Breast epithelium (tissue), 4 donors: ENCODE data around the gene HEXIM2. TPM values are rescaled to one million over a fixed set of nuclear protein-coding genes. Genes with fewer than 3 reads are reported as not detected.

Source experiments
- DNase-seq, 2 donors: peaks; one replicate each; pipeline ENCODE4 v3.0.0-alpha.2; 2019; ENCODE audit warnings: low spot score in 2 of 2
- H3K27ac ChIP-seq, 2 donors: fragments of 200-600 bp; sonication (generic) in 1 of 2; one replicate each; pipeline ENCODE4 v1.5.1; 2016 to 2019; ENCODE audit warnings: mild to moderate bottlenecking in 1 of 2
- H3K27me3 ChIP-seq, 2 donors: fragments of 200-600 bp; sonication (generic) in 1 of 2; one replicate each; pipeline versions ENCODE4 v1.5.1 to v1.6.0; 2017 to 2019; ENCODE audit warnings: control low read depth in 1 of 2, mild to moderate bottlenecking in 1 of 2
- H3K36me3 ChIP-seq: fragments of 200-600 bp; one replicate; pipeline ENCODE4 v1.5.1; 2019
- H3K4me1 ChIP-seq, 2 donors: fragments of 200-600 bp; sonication (generic); one replicate each; pipeline ENCODE4 v1.5.1; 2016 to 2019; ENCODE audit warnings: control low read depth in 1 of 2
- H3K4me3 ChIP-seq, 3 donors: fragments of 200-600 bp; sonication (generic); 1 replicate in 2 of 3; 2 replicates in 1 of 3; pipeline ENCODE4 v1.5.1; 2016 to 2019; ENCODE audit warnings: mild to moderate bottlenecking in 3 of 3, moderate library complexity in 2 of 3
- H3K9me3 ChIP-seq, 2 donors: fragments of 200-600 bp; sonication (generic) in 1 of 2; one replicate each; pipeline ENCODE4 v1.5.1; 2016 to 2019; ENCODE audit warnings: control low read depth in 1 of 2
- CTCF ChIP-seq, 3 donors: fragments of 450-650 bp; IDR thresholded peaks; one replicate each; pipeline ENCODE4 v1.5.1; 2016 to 2017; ENCODE audit warnings: antibody characterized with exemption in 3 of 3, mild to moderate bottlenecking in 3 of 3, moderate library complexity in 3 of 3
- POLR2A ChIP-seq: fragments of 450-650 bp; IDR thresholded peaks from one replicate; pipeline ENCODE4 v1.6.1; 2016; ENCODE audit warnings: antibody characterized with exemption, mild to moderate bottlenecking, moderate library complexity
- POLR2AphosphoS5 ChIP-seq, 3 donors: sonication (generic); formaldehyde crosslinking; IDR thresholded peaks; one replicate each; pipeline ENCODE4 v1.6.1; 2017; ENCODE audit warnings: antibody characterized with exemption in 3 of 3
- intact Hi-C: fragments of 100-400 bp; cut with DNase I; formaldehyde crosslinking; loops from one replicate; pipeline ENCODE4 v1.15.1; 2023; ENCODE audit warnings: low total_unique reads
- total RNA-seq, 3 donors: library from RNA; depleted of rRNA; stranded (reverse); fragments of >200 nt; gene quantifications; one replicate each; pipeline ENCODE4 v1.1.0, GENCODE V29; 2016

The HEXIM2 gene
- total RNA-seq, 3 donors from 2014 or later, result 6.6 to 13.3 (median 13.2) TPM

- no peaks in the 10 kb centered on the region for H3K9me3 ChIP-seq
- intact Hi-C loops, result loop anchor here (5.0 to 10.0 kb wide), 2 partner anchors 61 to 1609 kb away; no protein-coding TSS in a partner anchor
- H3K27ac ChIP-seq, result peak overlapping the region; percentile 82 to 92
- DNase-seq, result no peak
- H3K4me3 ChIP-seq, result peak overlapping the region; percentile 74
- no peaks in the 10 kb centered on the region for H3K36me3 ChIP-seq
- H3K4me1 ChIP-seq, result peaks cover under 1 to 8% of the 10 kb centered on the region in 2 donors
- TF ChIP-seq CTCF (IDR thresholded peaks at IDR 0.05), result no peak
- no peak for TF ChIP-seq POLR2AphosphoS5 (IDR thresholded peaks at IDR 0.05)
- TF ChIP-seq POLR2A, result no peak
- no peaks in the 10 kb centered on the region for H3K27me3 ChIP-seq
Measured at GRCh38 chr17:45135978-45136791, 25.5 kb upstream of the HEXIM2 start.

GRCh38 chr17:45136846-45137560 is 24.7 kb upstream of the HEXIM2 start:
- no peak overlapping the region for H3K27ac ChIP-seq
- intact Hi-C loops, result loop anchor here (5.0 to 10.0 kb wide), 2 partner anchors 60 to 1608 kb away; no protein-coding TSS in a partner anchor
- H3K9me3 ChIP-seq, result no peaks in the 10 kb centered on the region
- H3K27me3 ChIP-seq, result no peaks in the 10 kb centered on the region
- peak overlapping the region in 1 of 3 donors; percentile 74 for H3K4me3 ChIP-seq
- no peaks in the 10 kb centered on the region for H3K36me3 ChIP-seq
- TF ChIP-seq POLR2A (no peak), CTCF (IDR thresholded peaks at IDR 0.05) (no peak), POLR2AphosphoS5 (IDR thresholded peaks at IDR 0.05) (no peak)
- DNase-seq, result no peak
- peaks cover 0 to 8% of the 10 kb centered on the region in 2 donors for H3K4me1 ChIP-seq

GRCh38 chr17:45137561-45138305 is 23.9 kb upstream of the HEXIM2 start:
- Histone ChIP-seq H3K9me3 (no peaks in the 10 kb centered on the region), H3K36me3 (no peaks in the 10 kb centered on the region), H3K4me1 (peaks cover 0 to 8% of the 10 kb centered on the region in 2 donors), H3K27me3 (no peaks in the 10 kb centered on the region), H3K4me3 (no peak overlapping the region), H3K27ac (no peak overlapping the region)
- intact Hi-C loops, result loop anchor here (5.0 to 10.0 kb wide), 2 partner anchors 60 to 1607 kb away; no protein-coding TSS in a partner anchor
- DNase-seq, result no peak
- TF ChIP-seq POLR2AphosphoS5 (IDR thresholded peaks at IDR 0.05), result no peak
- TF ChIP-seq POLR2A, result no peak
- no peak for TF ChIP-seq CTCF (IDR thresholded peaks at IDR 0.05)

GRCh38 chr17:45138911-45139532 is 22.7 kb upstream of the HEXIM2 start:
- no peaks in the 10 kb centered on the region for H3K36me3 ChIP-seq
- H3K27me3 ChIP-seq, result no peaks in the 10 kb centered on the region
- H3K4me3 ChIP-seq, result no peak overlapping the region
- peaks cover 0 to 8% of the 10 kb centered on the region in 2 donors for H3K4me1 ChIP-seq
- no peak for TF ChIP-seq POLR2AphosphoS5 (IDR thresholded peaks at IDR 0.05)
- TF ChIP-seq POLR2A, result no peak
- no peak for TF ChIP-seq CTCF (IDR thresholded peaks at IDR 0.05)
- H3K9me3 ChIP-seq, result no peaks in the 10 kb centered on the region
- intact Hi-C loops, result loop anchor here (5.0 to 10.0 kb wide), 2 partner anchors 58 to 1606 kb away; no protein-coding TSS in a partner anchor
- no peak for DNase-seq
- no peak overlapping the region for H3K27ac ChIP-seq
